HCT116 (cell line): Measurements from ENCODE around the gene ERVV-1.

Source experiments
- CTCF ChIP-seq, 3 experiments: fragments of 200-600 bp in 1 of 3; sonication (generic) in 1 of 3; IDR thresholded peaks in 2 of 3; conservative IDR thresholded peaks in 1 of 3; 2 replicates each; pipeline ENCODE4 v1.5.1; 2012 to 2017; ENCODE audit warnings: low read depth in 2 of 3, low read length in 2 of 3, antibody characterized with exemption in 1 of 3, borderline replicate concordance in 1 of 3, control low read depth in 1 of 3, mild to moderate bottlenecking in 1 of 3, mixed read lengths in 1 of 3, mixed run types in 1 of 3, moderate library complexity in 1 of 3; ENCODE audit not compliant: insufficient read depth in 1 of 3
- POLR2A ChIP-seq: IDR thresholded peaks from 2 replicates; pipeline ENCODE4 v1.7.0; 2011; ENCODE audit warnings: borderline replicate concordance; ENCODE audit not compliant: insufficient read depth, insufficient read length; ENCODE audit errors: extremely low read depth
- SP1 ChIP-seq: IDR thresholded peaks from 2 replicates; pipeline ENCODE4 v1.6.1; 2012; ENCODE audit warnings: low read depth

- TF ChIP-seq SP1: no peak
- no peak for TF ChIP-seq POLR2A
- no peak for TF ChIP-seq CTCF (IDR thresholded peaks at IDR 0.05 in 2 of 3, conservative IDR thresholded peaks at IDR 0.05 in 1 of 3; ENCODE audit: borderline replicate concordance in 1 of 3, insufficient read depth in 1 of 3, low read depth in 2 of 3, low read length in 2 of 3)
Measured at GRCh38 chr19:52997975-52998374, 15.7 kb upstream of the ERVV-1 start.
